HT1080 (cell line): ENCODE measurements around the gene CELF5. TPM values are rescaled to one million over a fixed set of nuclear protein-coding genes. Genes with fewer than 3 reads are reported as not detected.
"Not testable (repeated sequence)": the region's sequence is repeated elsewhere in the genome, so short reads cannot be mapped to it uniquely, and the experiment has no call there.

Experiments used
- DNase-seq: peaks from one replicate; pipeline ENCODE4 v3.0.0-alpha.2; 2015; ENCODE audit warnings: low read depth
- total RNA-seq: library from RNA; depleted of rRNA; stranded (reverse); fragments of >200 nt; shearing (Covaris generic); gene quantifications from 2 replicates; pipeline ENCODE4 v1.2.3, GENCODE V29; 2014

CELF5 gene
- total RNA-seq, 1 experiment from 2014 or later = not detected

DNA sequence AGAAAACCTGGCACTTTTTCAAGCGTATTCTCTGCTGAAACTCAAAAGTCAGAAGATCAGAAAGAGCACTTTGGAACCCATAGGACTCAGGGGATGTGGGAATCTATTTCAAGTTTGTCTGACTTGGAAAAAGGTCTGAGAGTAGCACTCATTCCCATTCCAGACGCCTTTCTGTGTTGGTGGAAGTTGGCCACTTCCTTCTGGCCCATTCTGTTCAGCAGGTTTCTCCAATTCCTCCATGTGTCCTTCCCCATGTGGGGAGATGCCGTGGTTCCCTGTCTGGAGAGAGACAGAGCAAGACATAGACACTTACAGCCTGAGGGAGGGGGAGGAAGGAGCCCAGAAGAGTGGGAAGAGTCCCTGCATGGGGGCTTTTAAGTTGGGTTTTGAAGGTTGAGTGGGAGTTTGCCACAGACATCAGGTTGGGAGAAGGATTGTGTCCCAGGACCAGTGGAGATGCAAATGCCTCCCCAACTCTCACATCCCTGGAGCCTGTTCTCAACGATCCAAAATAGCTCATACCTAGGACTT lies 48.0 kb downstream of the CELF5 start:
- DNase-seq = no peak

DNA sequence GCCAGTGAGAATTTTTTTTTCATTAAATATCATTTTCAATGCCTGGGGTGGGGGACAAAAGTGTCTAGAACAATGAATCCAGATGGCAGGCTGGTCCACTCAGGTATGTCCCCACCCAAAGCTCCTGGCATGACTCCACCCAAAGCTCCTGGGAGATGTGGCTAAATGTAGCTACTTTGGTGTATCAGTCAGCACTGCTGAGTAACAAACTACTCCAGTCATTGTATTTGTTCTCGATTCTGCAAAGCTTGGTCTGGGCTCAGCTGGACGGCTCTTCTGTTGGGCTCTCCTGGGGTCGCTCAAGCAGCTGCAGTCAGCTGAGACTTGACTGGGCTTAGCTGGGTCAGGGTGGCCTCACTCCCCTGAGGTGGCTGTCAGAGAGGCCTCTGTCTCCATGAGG lies 48.5 kb downstream of the CELF5 start:
- no peak for DNase-seq

DNA sequence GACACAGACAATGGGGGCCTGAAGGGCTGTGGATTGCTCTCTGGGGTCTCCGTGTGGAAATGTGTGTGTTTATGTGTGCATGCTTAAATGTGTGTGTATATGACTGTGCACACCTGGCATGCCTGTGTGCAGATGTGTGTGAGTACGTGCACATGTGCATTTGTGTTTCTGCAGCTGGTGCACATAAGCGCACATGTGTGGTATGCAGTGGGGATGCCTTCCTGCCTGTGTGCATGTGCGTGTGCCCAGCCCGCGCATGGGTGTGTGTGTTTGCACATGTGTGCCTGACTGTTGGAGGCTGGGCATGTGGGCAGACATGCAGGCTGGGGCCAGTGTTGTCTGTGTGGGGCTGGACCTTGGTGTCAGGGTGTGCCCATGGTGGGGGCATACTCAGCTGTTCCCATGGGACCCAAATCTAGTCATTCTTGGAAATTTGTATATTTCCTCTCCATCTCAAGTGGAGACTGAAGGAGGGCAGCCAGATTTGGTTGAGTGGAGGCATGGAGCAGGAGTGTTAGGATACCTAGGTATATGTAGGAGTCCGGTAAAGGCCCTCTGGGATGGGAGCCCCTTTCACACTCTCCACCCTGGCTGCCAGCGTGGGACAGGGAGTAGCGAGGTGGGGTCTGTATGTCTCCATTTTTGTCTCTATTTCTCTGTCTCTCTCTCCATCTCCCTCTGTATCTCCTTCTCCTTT lies 49.9 kb downstream of the CELF5 start:
- no peak for DNase-seq

DNA sequence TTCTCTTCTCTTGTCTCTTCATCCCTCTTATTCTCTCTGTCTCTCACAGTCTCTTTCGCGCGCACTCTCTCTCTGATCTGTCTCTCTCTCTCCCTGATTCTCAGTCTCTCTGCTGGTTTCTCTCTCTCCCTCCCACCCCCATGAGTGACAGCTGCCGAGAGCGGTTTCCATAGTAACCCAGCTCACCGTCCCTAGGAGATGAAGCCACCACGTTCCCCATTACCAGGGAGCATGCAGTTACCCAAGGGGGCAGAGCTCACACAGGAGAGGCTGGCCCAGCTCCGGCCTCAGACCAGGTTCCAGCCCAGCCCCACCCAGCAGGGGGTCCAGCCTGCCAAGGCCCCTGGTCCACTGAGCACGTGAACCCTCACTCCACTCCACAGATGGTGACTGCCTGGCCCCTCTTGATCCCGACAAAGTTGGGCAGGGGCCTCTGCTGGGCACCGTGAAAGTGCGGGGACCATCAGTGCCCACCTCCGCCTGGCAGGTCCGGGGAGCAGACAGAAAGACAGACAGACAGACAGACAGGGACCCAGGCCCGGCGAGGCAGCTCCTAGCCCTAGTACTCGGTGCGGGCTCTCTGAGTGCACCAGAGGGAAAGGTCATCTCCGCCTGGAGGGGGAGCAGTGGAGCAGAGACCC lies 50.6 kb downstream of the CELF5 start:
- no peak for DNase-seq

DNA sequence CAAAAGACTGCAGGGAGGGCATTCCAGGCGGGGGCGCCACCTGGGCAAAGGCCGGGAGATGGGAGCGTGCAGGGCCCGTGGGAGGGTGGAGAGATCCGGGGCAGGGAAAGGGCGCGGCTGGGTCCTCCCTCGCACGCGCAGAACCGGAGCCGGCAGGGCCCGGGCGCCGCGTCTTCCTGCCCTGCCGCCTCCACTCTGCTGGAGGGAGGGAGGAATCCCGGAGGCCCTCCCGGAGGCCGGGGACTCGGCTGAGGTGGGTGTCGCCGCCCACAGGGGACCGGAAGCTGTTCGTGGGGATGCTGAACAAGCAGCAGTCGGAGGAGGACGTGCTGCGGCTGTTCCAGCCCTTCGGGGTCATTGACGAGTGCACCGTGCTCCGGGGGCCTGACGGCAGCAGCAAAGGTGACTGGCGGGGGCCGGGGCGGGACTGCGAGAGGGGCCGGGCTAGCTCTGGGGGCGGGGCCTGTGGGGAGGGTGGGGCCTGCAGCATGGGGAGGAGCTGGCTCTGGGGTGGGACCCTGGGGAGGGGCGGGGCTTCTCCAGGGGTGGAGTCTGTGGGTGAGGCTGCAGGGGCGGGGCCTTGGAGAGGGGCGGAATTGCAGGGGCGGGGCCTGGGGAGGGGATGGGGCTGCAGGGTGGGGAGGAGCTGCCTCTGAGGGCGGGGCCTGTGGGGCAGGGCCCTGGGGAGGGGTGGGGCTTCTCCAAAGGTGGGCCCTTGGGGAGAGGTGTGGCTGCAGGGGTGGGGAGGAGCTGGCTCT lies 51.3 kb downstream of the CELF5 start:
- DNase-seq = peak; percentile 43

DNA sequence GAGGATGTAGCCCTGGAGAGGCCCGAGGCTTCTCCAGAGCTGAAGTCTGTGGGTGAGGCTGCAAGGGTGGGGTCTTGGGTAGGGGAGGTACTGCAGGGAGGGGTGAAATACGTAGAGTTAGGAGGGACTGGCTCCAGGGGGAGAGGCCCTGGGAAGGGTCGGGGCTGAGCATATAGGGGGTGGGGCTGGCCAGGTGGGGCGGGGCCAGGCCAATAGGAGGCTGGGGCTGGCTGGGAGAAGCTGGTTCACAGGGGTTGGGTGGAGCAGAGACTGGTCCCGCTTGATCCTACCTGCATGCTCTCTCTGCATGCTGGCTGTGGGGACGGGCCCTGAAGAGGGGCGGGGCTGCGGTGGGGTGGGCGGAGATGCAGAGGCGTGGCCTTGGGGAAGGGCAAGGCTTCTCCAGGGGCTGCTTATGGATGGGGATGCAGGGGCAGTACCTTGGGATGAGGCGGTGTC lies 51.9 kb downstream of the CELF5 start:
- DNase-seq = no peak

DNA sequence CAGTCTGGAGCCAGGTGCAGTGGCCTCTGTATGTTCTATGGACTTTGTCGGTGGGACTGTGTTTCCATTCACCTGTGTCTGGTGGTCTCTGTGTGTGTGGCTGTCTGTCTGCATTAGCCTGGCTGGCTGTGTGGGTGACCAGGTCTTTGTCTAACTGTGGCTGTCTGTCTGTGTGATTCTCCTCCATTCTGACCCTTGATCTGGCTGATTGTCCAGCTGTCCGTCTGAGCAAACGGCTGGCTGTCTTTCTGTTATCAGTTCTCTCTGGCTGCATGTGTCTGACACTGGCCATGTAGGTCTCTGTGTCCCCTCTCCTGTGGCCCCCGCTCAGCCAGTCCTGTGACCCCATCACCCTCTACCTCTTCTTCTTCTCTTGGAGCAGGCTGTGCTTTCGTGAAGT lies 53.2 kb downstream of the CELF5 start:
- DNase-seq = no peak

DNA sequence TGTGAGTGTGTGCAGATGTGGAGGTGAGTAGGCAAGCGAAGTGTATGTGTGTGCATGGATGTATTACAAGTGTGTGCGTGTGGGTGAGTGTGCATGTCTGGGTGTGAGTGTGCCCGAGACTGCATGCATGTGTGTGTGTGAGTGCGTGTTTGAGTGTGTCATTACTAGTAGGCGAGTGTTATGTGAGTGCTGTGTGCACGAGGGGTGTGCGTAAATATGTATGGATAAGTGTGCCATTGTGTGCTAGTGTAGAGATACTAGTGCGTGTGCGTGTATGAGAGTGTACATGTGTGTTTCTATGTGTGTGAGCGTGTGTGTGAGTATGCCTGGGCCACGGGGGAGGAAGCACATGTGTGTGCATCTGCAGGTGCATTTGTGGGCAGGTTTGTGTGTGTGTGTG lies 53.8 kb downstream of the CELF5 start:
- DNase-seq = no peak

DNA sequence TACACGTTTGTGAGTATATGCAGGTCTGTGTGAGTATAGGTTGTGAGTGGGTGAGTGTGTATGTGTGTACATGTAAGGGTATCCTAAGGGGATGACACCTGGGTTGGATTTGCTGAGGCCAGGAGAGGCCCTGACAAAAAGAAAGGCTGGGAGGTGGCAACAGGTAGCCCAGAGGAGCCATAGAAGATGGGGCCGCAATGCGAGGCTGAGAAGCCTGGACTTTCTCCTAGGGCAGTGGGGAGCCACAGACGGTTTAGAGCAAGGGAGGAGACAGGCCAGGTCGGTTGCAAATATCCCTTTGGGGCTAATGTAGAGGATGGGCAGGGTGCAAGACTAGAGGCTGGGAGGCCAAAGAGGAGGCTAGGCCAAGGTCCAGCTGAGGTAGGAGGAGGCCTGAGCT lies 54.3 kb downstream of the CELF5 start:
- no peak for DNase-seq

DNA sequence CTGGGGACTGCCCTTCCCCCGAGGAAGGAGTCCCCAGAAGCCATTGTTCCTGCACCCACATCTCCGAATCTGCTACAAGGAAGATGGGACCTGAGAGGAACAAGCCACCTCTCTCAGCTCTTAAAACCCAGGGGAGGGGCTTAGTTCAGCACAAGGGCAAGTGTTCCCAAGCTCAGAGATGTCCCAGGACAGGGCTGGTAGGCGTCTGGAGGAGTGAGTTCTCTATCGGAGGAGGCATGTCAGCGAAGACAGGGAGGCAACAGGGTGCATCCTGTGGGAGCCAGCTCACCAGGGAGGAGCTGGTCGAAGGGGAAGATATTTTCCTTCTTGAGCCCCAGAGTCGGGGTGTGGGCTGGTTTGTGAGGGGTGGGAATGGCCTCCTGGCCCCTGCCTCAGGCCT lies 54.8 kb downstream of the CELF5 start:
- no peak for DNase-seq

DNA sequence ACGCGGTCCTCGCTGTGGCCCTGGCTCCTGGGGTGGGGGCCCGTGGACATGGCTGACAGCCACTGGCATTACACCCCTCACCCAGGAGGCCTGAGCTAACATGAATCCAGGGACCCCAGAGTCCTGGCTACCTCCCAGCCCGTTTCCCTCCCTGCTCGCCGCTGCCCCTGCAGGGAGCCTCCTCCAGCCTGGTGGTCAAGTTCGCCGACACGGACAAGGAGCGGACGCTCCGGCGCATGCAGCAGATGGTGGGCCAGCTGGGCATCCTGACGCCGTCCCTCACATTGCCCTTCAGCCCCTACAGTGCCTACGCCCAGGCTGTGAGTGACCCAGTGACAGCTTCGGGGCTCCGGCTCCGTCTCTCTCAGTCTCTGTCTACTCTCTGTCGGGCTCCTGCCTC lies 56.6 kb downstream of the CELF5 start:
- no peak for DNase-seq

DNA sequence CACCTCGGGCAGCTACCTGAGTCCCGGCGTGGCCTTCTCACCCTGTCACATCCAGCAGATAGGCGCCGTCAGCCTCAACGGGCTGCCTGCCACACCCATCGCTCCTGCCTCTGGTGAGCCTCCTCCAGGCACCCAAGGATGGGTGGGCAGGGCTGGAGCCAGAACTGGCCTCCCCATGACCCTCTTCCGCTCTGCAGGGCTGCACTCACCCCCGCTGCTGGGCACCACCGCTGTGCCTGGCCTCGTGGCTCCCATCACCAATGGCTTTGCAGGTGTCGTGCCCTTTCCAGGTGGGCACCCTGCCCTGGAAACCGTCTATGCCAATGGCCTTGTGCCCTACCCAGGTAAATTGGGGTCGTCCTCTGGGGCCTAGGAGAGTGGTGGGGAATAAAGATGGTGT lies 57.7 kb downstream of the CELF5 start:
- no peak for DNase-seq

DNA sequence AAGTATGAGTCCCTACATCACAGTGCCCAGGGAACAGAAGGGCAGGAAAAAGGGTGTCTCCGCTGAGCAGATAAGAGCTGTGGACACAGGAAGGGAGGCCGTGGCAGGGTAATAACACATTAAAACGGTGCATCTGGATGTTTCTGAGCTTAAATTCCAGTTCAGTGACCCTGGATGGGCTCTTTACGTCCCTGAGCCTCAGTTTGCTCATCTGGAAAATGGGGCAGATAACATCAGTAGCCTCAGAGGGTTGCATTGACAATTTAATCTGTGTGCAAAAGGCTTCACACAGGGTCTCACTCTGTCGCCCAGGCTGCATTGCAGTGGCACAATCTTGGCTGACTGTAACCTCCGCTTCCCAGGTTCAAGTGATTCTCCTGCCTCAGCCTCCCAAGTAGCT lies 58.1 kb downstream of the CELF5 start:
- DNase-seq = no peak

DNA sequence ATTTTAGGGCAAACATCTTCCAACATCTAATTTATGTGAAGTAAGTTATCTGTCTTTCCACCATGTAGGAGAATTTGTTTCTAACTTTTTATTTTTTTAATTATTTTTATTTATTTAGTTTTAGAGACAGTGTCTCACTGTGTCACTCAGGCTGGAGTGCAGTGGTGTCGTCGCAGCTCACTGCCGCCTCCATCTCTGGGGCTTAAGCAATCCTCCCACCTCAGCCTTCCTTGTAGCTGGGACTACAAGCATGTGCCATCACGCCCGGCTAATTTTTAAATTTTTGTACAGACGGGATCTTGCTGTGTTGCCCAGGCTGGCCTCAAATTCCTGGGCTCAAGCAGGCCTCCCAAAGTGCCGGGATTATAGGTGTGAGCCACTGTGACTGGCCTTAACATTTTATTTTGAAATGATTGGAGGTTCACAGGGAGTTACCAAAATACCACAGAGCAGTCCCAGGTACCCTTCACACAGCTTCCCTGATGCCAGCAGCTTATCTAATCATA lies 58.8 kb downstream of the CELF5 start:
- no peak for DNase-seq

DNA sequence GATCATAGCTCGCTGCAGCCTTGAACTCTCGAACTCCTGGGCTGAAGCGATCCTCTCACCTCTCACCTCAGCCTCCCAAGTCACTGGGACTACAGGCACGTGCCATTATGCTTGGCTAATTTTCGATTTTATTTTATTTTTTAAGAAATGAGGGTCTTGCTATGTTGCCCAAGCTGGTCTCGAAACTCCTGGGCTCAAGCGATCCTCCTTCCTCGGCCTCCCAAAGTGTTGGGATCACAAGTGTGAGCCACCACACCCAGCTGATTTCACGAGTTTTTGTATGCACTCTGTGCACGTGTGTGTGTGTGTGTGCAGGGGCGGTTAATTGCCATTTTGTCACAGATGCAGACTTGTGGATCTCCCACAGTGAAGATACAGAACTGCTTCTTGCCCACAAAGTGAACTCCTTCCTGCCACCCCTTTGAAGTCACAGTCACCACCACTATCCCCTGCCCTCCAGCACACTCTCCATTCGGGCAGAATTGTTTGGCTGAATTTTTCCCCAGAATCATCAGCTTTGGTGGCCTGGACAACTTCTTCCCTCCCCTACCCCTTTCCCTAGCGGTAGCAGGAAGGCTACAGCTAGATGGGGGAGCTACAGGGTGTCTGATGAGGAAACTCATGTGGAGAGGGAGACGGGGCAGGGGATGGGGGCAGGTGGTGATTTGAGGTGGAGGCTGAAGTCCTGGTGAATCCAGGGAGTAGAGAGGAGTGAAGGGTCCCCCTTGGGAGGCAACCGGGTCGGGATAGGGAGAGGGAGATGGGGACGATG lies 59.6 kb downstream of the CELF5 start:
- DNase-seq = no peak

DNA sequence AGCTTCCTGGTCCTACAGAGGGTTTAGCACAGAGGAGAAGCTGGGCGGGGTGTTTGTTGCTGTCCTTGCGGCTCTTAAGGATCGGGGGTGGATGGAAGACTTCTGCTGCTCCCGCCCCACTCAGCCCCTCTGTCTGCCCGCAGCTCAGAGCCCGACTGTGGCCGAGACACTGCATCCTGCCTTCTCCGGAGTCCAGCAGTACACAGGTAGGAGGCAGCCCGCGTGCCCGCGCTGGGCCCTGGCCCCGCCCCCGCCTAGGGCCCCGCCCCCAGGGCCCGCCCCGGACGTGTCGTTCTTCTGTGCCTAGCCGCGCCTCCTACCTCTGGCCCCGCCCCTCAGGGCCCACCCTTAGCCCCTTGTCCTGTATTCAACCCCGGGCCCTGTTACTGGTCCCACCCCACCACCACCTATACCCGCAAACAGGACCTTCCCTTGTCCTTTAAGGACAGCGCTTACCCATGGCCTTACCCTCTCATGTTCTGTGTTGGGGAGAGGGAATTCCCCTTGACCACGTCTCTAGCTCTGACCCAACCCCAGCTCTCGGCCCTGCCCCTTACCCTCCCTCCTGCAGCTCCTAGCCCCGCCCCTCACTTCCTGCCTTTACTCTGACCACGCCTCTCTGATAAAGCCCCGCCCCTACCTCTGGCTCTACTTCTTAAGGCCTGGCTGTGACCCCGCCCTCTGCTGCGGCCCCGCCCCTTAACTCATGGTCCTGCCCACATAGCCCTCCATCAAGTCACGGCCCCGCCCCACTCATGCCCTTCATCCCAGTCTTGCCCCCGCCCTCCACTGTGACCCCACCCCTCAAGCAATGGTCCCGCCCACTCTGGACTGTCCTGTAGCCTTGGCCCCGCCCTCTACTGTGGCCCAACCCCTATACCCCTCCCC lies 60.5 kb downstream of the CELF5 start:
- DNase-seq = peak; percentile 20

DNA sequence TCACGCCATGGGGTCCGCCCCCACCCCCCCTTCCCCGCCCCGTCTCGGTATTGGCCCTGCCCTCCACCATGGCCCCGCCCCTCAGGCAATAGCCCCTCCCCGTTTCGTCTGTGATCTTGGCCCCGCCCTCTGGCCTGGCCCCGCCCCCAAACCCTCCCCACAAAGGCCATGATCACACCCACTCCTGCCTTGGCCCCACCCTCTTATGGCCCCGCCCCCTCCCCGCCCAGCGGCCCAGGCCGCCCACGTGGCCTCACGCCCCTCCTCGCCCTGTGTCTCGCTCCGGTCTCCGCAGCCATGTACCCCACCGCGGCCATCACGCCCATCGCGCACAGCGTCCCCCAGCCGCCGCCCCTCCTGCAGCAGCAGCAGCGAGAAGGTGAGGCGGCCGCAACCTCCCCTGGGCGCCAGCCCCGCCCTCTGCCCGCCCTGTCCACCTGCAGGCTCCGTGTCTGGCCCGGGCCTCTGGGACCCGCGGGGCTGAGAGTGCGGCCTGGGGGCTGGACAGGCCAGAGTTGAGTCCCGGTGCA lies 61.3 kb downstream of the CELF5 start:
- no peak for DNase-seq

DNA sequence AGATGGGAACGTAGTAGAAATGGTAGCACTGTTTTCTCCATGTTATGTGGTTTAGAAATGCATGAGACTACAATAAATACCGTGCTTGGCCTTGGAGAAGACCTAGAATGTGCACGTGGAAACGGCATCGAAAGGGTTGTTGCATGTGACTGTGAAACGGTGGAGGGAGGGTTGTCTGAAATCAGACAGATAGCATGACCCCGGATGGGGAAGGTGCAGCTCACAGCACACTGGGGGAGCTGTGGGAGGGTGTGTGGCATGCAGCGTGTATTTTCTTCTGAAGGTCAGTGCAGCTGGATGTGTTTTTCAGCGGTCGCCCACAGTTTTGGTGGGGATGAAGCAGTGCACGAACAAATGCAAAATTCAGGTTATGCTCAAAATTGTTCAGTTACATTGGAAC lies 63.4 kb downstream of the CELF5 start:
- no peak for DNase-seq

DNA sequence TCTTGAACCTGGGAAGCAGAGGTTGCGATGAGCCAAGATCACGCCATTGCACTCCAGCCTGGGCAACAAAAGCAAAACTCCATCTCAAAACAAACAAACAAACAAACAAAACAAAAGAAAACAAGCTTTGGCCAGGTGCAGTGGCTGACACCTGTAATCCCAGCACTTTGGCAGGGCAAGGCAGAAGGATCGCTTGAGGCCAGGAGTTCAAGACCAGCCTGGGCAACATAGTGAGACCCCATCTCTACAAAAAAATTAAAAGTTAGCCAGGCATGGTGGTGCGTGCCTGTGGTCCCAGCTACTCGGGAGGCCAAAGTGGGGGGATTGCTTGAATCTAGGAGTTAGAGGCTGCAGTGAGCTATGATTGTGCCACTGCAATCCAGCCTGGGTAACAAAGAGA lies 64.0 kb downstream of the CELF5 start:
- not testable (repeated sequence) for DNase-seq

DNA sequence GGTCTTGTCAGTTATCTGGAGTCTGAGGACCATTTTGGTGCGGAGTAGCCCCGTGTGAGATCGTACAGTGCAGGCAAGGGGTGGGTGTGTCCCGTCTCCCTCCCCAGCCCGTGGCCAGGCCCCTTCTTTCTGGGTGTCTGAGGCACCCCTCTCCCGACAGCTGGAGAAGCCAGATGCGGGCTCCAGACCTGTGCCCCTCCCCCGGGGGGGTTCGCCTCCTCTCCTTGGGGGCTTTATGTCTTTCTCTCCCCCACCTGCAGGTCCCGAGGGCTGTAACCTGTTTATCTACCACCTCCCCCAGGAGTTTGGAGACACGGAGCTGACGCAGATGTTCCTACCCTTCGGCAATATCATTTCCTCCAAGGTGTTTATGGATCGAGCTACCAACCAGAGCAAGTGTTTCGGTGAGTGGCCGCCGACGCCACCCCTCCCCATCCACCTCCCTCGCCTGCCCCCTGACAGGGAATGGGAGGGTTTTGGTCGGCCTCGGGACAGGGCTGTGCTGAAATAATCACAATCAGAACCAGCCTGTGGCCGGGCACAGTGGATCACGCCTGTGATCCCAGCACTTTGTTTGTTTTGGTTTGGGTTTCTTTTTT lies 65.6 kb downstream of the CELF5 start:
- no peak for DNase-seq
